ENCODE results near the gene NCKAP5.
A peak's percentile ranks its signal among the peaks of the same experiment; 100 is the strongest.

NCKAP5 gene

DNA sequence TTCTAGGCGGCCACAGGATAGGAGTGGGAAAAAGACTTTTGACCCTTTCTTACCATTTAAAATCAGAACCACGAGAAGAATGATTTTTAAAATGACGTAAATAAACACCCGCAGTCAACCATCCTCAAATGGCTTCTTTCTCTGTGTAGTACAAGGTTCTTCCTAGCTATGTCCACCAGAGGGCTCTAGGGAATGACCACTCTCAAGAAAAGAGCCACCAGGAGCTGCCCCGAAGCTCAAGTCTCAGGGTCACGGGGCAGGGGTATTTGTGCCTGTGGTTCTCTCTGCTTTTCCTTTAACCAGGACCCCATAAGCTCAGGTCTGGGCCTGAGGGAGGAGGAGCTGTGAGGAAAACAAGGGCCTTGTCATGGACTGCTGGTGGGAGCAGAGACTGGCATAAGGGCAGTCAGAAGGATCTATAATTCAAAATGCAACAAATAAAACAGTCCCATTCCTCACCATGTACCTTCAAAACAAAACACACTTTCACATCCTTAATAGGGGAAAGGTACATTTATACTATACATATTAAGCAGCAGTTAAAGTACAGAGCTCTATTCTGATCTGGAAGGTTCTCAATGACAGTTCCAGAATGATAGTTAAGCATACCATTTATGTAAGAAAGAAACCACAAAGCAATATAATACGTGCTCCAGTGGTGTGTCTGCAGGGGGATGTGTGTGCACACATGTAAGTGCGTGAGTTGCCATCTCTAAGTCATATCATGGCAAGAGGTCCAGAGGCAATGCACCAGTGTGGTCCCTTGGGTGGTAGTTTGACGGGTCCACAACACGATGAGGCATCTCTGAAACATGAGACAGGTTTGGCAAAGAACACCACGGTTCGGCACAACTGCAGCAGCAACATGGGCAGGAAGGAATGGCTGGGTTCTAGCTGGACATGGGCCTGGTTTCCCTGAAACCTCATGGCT, 916.9 kb downstream of the NCKAP5 start:
- DNase-seq (ENCODE audit: low read depth in 1 of 2, low spot score in 1 of 2): no peak
- TF ChIP-seq GABPA (IDR thresholded peaks at IDR 0.05; ENCODE audit: low read depth) (no peak), POLR2AphosphoS5 (IDR thresholded peaks at IDR 0.05; ENCODE audit: low read depth) (no peak), SPI1 (IDR thresholded peaks at IDR 0.05; ENCODE audit: borderline replicate concordance, low read depth) (no peak)
- TF ChIP-seq, protein P1, sequence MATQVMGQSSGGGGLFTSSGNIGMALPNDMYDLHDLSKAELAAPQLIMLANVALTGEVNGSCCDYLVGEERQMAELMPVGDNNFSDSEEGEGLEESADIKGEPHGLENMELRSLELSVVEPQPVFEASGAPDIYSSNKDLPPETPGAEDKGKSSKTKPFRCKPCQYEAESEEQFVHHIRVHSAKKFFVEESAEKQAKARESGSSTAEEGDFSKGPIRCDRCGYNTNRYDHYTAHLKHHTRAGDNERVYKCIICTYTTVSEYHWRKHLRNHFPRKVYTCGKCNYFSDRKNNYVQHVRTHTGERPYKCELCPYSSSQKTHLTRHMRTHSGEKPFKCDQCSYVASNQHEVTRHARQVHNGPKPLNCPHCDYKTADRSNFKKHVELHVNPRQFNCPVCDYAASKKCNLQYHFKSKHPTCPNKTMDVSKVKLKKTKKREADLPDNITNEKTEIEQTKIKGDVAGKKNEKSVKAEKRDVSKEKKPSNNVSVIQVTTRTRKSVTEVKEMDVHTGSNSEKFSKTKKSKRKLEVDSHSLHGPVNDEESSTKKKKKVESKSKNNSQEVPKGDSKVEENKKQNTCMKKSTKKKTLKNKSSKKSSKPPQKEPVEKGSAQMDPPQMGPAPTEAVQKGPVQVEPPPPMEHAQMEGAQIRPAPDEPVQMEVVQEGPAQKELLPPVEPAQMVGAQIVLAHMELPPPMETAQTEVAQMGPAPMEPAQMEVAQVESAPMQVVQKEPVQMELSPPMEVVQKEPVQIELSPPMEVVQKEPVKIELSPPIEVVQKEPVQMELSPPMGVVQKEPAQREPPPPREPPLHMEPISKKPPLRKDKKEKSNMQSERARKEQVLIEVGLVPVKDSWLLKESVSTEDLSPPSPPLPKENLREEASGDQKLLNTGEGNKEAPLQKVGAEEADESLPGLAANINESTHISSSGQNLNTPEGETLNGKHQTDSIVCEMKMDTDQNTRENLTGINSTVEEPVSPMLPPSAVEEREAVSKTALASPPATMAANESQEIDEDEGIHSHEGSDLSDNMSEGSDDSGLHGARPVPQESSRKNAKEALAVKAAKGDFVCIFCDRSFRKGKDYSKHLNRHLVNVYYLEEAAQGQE (IDR thresholded peaks at IDR 0.05; ENCODE audit: insufficient replicate concordance, low read depth): no peak
- TF ChIP-seq, protein P2, sequence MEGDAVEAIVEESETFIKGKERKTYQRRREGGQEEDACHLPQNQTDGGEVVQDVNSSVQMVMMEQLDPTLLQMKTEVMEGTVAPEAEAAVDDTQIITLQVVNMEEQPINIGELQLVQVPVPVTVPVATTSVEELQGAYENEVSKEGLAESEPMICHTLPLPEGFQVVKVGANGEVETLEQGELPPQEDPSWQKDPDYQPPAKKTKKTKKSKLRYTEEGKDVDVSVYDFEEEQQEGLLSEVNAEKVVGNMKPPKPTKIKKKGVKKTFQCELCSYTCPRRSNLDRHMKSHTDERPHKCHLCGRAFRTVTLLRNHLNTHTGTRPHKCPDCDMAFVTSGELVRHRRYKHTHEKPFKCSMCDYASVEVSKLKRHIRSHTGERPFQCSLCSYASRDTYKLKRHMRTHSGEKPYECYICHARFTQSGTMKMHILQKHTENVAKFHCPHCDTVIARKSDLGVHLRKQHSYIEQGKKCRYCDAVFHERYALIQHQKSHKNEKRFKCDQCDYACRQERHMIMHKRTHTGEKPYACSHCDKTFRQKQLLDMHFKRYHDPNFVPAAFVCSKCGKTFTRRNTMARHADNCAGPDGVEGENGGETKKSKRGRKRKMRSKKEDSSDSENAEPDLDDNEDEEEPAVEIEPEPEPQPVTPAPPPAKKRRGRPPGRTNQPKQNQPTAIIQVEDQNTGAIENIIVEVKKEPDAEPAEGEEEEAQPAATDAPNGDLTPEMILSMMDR (IDR thresholded peaks at IDR 0.05; ENCODE audit: insufficient read depth, low read length): no peak
- Histone ChIP-seq H3K27ac (replicated peaks) (no peak overlapping the region), H3K27me3 (ENCODE audit: insufficient read depth, poor library complexity, severe bottlenecking) (no peaks in the 10 kb centered on the region), H3K4me3 (replicated peaks; ENCODE audit: insufficient read depth, low read length) (no peak overlapping the region)

DNA sequence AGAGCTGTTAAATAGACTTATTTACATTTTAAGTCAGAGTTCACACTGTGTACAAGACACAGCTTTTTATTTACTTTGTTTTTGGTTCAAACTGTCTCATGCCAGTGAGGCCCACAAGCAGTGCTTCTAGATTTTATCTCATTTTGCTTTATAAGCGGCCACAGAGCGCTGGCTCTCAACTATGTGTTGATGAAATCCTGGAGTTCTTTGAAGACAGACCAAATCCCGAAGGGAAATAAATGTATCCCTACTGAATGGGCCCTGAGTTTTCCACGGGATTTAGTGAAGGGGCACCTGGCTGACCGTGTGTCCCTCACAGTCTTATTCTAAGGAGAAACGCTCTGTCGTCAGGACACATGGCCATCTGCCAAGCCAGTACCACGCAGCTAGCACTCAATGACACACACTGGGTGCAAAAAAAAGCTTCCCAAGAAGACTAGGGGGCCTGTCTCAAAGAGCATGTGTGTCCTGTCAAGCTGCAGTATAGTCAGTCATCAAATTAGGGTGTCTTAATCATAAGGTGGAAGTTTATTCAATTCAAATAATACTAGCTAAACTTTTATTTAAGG, 921.6 kb downstream of the NCKAP5 start:
- TF ChIP-seq, protein P2 (IDR thresholded peaks at IDR 0.05; ENCODE audit: insufficient read depth, low read length): no peak
- TF ChIP-seq POLR2AphosphoS5 (IDR thresholded peaks at IDR 0.05; ENCODE audit: low read depth) (no peak), SPI1 (IDR thresholded peaks at IDR 0.05; ENCODE audit: borderline replicate concordance, low read depth) (no peak), GABPA (IDR thresholded peaks at IDR 0.05; ENCODE audit: low read depth) (no peak)
- TF ChIP-seq, protein P1 (IDR thresholded peaks at IDR 0.05; ENCODE audit: insufficient replicate concordance, low read depth): no peak
- H3K27me3 ChIP-seq (ENCODE audit: insufficient read depth, poor library complexity, severe bottlenecking): no peaks in the 10 kb centered on the region
- DNase-seq (ENCODE audit: low read depth in 1 of 2, low spot score in 1 of 2): no peak
- H3K4me3 ChIP-seq (replicated peaks; ENCODE audit: insufficient read depth, low read length): no peak overlapping the region
- no peak overlapping the region for H3K27ac ChIP-seq (replicated peaks)

DNA sequence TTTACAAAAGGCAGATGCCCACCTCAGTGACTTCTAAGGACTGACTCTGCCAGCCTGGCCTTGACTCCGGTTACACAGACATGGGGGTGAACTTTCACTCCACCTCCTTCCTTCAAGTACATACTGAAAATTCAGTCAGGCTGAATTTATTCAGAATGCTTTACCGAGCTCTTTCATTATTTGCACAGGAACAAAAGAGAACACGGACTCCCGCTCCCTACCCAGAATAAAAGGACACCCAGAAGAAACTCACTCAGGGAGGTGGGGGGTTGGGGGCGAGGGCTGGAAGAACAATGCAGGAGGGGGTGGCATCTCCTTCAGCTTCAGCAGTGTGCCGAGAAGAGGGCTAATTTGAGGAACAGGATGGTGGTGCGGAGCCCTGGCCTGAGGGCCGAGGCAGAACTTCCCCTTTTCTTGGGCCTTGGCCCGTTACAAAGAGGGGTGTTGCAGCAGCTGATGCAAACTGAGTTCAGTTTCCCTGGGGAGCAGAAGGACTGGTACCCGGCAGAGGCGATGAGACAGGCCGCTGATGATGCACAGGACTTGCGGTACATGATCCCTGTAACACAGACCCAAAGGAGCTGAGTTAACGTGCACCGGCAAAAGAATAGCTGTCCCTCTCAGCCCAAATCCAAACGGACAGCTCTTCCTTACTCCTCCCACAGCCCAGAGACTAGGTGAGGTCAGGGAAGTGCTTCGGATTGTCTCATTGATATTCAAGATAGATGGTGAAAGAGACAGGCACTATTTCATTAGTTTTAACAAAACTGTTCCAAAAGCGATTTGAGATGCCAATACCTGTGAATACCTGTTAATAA, 922.3 kb downstream of the NCKAP5 start:
- TF ChIP-seq SPI1 (IDR thresholded peaks at IDR 0.05; ENCODE audit: borderline replicate concordance, low read depth): peak; percentile 76; the same call in 1 of the 2 replicates
- TF ChIP-seq, protein P2 (IDR thresholded peaks at IDR 0.05; ENCODE audit: insufficient read depth, low read length): no peak
- Histone ChIP-seq H3K4me3 (replicated peaks; ENCODE audit: insufficient read depth, low read length) (no peak overlapping the region), H3K27me3 (ENCODE audit: insufficient read depth, poor library complexity, severe bottlenecking) (no peaks in the 10 kb centered on the region), H3K27ac (replicated peaks) (no peak overlapping the region)
- peak in 1 of 2 experiments; percentile 82 for DNase-seq (ENCODE audit: low read depth in 1 of 2, low spot score in 1 of 2)

All from HL-60 (cell line).